GM18519 (cell line): ENCODE measurements around the gene CD2.

Experiments
- ATAC-seq: cut with Tn5 transposase; IDR thresholded peaks from one replicate; pipeline ENCODE4 v1.9.1; 2021; ENCODE audit warnings: mild to moderate bottlenecking, moderate library complexity; ENCODE audit not compliant: unreplicated experiment, low FRiP score

CD2 gene

GRCh38 chr1:116726872-116727820, 27.1 kb upstream of the CD2 start:
- ATAC-seq: no peak

- no peak for ATAC-seq
Measured at GRCh38 chr1:116731439-116731838, 22.8 kb upstream of the CD2 start.

GRCh38 chr1:116732726-116733125, 21.5 kb upstream of the CD2 start:
- ATAC-seq: no peak

- ATAC-seq: no peak
Measured at GRCh38 chr1:116733476-116734365, 20.5 kb upstream of the CD2 start.

GRCh38 chr1:116735246-116735645, 19.0 kb upstream of the CD2 start:
- no peak for ATAC-seq

- no peak for ATAC-seq
Measured at GRCh38 chr1:116737020-116737854, 17.0 kb upstream of the CD2 start.

GRCh38 chr1:116737855-116738321, 16.3 kb upstream of the CD2 start:
- ATAC-seq: no peak

- ATAC-seq: peak; percentile 50
Measured at GRCh38 chr1:116738673-116739370, 15.4 kb upstream of the CD2 start.

GRCh38 chr1:116739371-116740012, 14.7 kb upstream of the CD2 start:
- ATAC-seq: no peak

- ATAC-seq: no peak
Measured at GRCh38 chr1:116740296-116740695, 13.9 kb upstream of the CD2 start.

GRCh38 chr1:116740746-116741145, 13.5 kb upstream of the CD2 start:
- ATAC-seq: no peak

- ATAC-seq: no peak
Measured at GRCh38 chr1:116741836-116742565, 12.2 kb upstream of the CD2 start.

GRCh38 chr1:116743535-116743934, 10.7 kb upstream of the CD2 start:
- no peak for ATAC-seq

- ATAC-seq: no peak
Measured at GRCh38 chr1:116748272-116748671, 6.0 kb upstream of the CD2 start.

GRCh38 chr1:116751146-116751545, 3.1 kb upstream of the CD2 start:
- ATAC-seq: no peak

GRCh38 chr1:116751621-116752020, 2.6 kb upstream of the CD2 start:
- ATAC-seq: no peak

- no peak for ATAC-seq
Measured at GRCh38 chr1:116753312-116753711, 918 bp upstream of the CD2 start.

- ATAC-seq: no peak
Measured at GRCh38 chr1:116755066-116755465, 836 bp downstream of the CD2 start.

- no peak for ATAC-seq
Measured at GRCh38 chr1:116755681-116756080, 1.5 kb downstream of the CD2 start.
